ENCODE measurements around the gene PSAPL1.

The PSAPL1 gene

GRCh38 chr4:7416745-7417432, 17.8 kb downstream of the PSAPL1 start:
- no peak for TF ChIP-seq CTCF (IDR thresholded peaks at IDR 0.05; ENCODE audit: insufficient read depth, low read length, poor library complexity, severe bottlenecking)

GRCh38 chr4:7415927-7416686, 18.6 kb downstream of the PSAPL1 start:
- no peak for DNase-seq (ENCODE audit: extremely low read depth, insufficient read length)
- Histone ChIP-seq H3K4me3 (replicated peaks; ENCODE audit: low read depth, low read length) (no peak overlapping the region), H3K27me3 (replicated peaks; ENCODE audit: control insufficient read depth, insufficient read depth, low read length) (no peaks in the 10 kb centered on the region; the same call in 1 of the 2 replicates), H3K36me3 (ENCODE audit: control insufficient read depth, insufficient read depth, low read length) (no peaks in the 10 kb centered on the region)
- TF ChIP-seq CTCF (IDR thresholded peaks at IDR 0.05; ENCODE audit: insufficient read depth, low read length, poor library complexity, severe bottlenecking) = no peak

More at GRCh38 chr4:7416745-7417432, 17.8 kb downstream of the PSAPL1 start:
- Histone ChIP-seq H3K27me3 (replicated peaks; ENCODE audit: control insufficient read depth, insufficient read depth, low read length) (no peaks in the 10 kb centered on the region; the same call in 1 of the 2 replicates), H3K36me3 (ENCODE audit: control insufficient read depth, insufficient read depth, low read length) (no peaks in the 10 kb centered on the region), H3K4me3 (replicated peaks; ENCODE audit: low read depth, low read length) (no peak overlapping the region)
- no peak for DNase-seq (ENCODE audit: extremely low read depth, insufficient read length)

- Histone ChIP-seq H3K4me3 (replicated peaks; ENCODE audit: low read depth, low read length) (no peak overlapping the region), H3K36me3 (ENCODE audit: control insufficient read depth, insufficient read depth, low read length) (no peaks in the 10 kb centered on the region), H3K27me3 (replicated peaks; ENCODE audit: control insufficient read depth, insufficient read depth, low read length) (no peaks in the 10 kb centered on the region; the same call in 1 of the 2 replicates)
- TF ChIP-seq CTCF (IDR thresholded peaks at IDR 0.05; ENCODE audit: insufficient read depth, low read length, poor library complexity, severe bottlenecking) = no peak
- DNase-seq (ENCODE audit: extremely low read depth, insufficient read length) = no peak
Measured at GRCh38 chr4:7414736-7415510, 19.8 kb downstream of the PSAPL1 start.

- DNase-seq (ENCODE audit: extremely low read depth, insufficient read length) = no peak
- Histone ChIP-seq H3K4me3 (replicated peaks; ENCODE audit: low read depth, low read length) (no peak overlapping the region), H3K27me3 (replicated peaks; ENCODE audit: control insufficient read depth, insufficient read depth, low read length) (no peaks in the 10 kb centered on the region; the same call in 1 of the 2 replicates), H3K36me3 (ENCODE audit: control insufficient read depth, insufficient read depth, low read length) (no peaks in the 10 kb centered on the region)
- TF ChIP-seq CTCF (IDR thresholded peaks at IDR 0.05; ENCODE audit: insufficient read depth, low read length, poor library complexity, severe bottlenecking) = no peak
Measured at GRCh38 chr4:7414046-7414445, 20.7 kb downstream of the PSAPL1 start.

GRCh38 chr4:7412554-7412912, 22.2 kb downstream of the PSAPL1 start:
- DNase-seq (ENCODE audit: extremely low read depth, insufficient read length) = no peak
- H3K4me3 ChIP-seq (replicated peaks; ENCODE audit: low read depth, low read length) = no peak overlapping the region
- H3K27me3 ChIP-seq (replicated peaks; ENCODE audit: control insufficient read depth, insufficient read depth, low read length) = no peaks in the 10 kb centered on the region; the same call in 1 of the 2 replicates
- no peak for TF ChIP-seq CTCF (IDR thresholded peaks at IDR 0.05; ENCODE audit: insufficient read depth, low read length, poor library complexity, severe bottlenecking)
- no peaks in the 10 kb centered on the region for H3K36me3 ChIP-seq (ENCODE audit: control insufficient read depth, insufficient read depth, low read length)
